Pancreas (tissue), 10 donors: ENCODE results near the gene TSPEAR. TPM values are rescaled to one million over a fixed set of nuclear protein-coding genes. Genes with fewer than 3 reads are reported as not detected.

ENCODE experiments used
- ATAC-seq, 4 donors: fragments of 200-7000 bp; cut with Tn5 transposase; one replicate each; pipeline versions ENCODE4 v1.8.0 to v1.9.1; 2020; ENCODE audit warnings: mild to moderate bottlenecking in 4 of 4, moderate library complexity in 4 of 4
- DNase-seq, 6 donors: peaks; one replicate each; pipeline ENCODE4 v3.0.0-alpha.2; 2020
- FAIRE-seq: peaks from 2 replicates; lab custom pipeline; 2012; peaks lifted over from hg19 to GRCh38; lab: Jason Lieb, UNC
- H3K27ac ChIP-seq, 4 donors: fragments of 200-600 bp; sonication (generic); 1 replicate in 3 of 4; 2 replicates in 1 of 4; pipeline versions ENCODE4 v1.5.0 to v1.8.0; 2020
- H3K27me3 ChIP-seq, 4 donors: fragments of 200-600 bp; one replicate each; pipeline ENCODE4 v1.8.0; 2021
- H3K36me3 ChIP-seq, 3 donors: fragments of 200-600 bp; sonication (generic) in 1 of 3; one replicate each; pipeline versions ENCODE4 v1.5.0 to v1.8.0; 2020 to 2021
- H3K4me1 ChIP-seq, 3 donors: fragments of 200-600 bp; one replicate each; pipeline ENCODE4 v1.8.0; 2021
- H3K4me3 ChIP-seq, 4 donors: fragments of 200-600 bp; sonication (generic) in 2 of 4; one replicate each; pipeline versions ENCODE4 v1.5.0 to v1.8.0; 2020 to 2021
- H3K9me3 ChIP-seq, 4 donors: fragments of 200-600 bp; one replicate each; pipeline ENCODE4 v1.8.0; 2021
- WGBS, 2 donors: extraction: QIAGEN DNeasy Blood & Tissue Kit; methylation state at CpG; one replicate each; pipeline ENCODE4 v1.1.7; 2013; 5-methylcytosine and 5-hydroxymethylcytosine counted together
- intact Hi-C, 3 donors: fragments of 100-400 bp; cut with DNase I; formaldehyde crosslinking; loops; one replicate each; pipeline versions ENCODE4 v1.11.1 to v1.14.2; 2022
- polyA plus RNA-seq, 2 donors: library from polyadenylated mRNA; stranded (reverse); fragments of 200-250 nt; gene quantifications; one replicate each; pipeline ENCODE4 v1.2.3, GENCODE V29; 2013
- total RNA-seq, 6 donors: library from RNA; stranded (reverse); fragmentation: NEBNext Ultra II Directional in 4 of 6; extraction: Animal tissue kit (Norgen Biotek cat#: 25700) in 4 of 6; gene quantifications; one replicate each; pipeline versions ENCODE4 v1.2.1 to v1.2.4, GENCODE V29; 2021 to 2023
- TF ChIP-seq, protein P1 (sequence below), 4 donors: fragments of 200-600 bp; sonication (generic) in 3 of 4; IDR thresholded peaks; one replicate each; pipeline versions ENCODE4 v1.5.0 to v1.8.0; 2021; ENCODE audit warnings: antibody characterized with exemption in 4 of 4
- donor health status: healthy with polysubstance abuse.
- donor health status: DM: no; HTN: no; CAD: no; lungs with moderate emphysema.
- donor health status: DM: no; HTN: no; CAD: no.
- donor health status: control.
- donor health status: control.
- donor health status: Bipolar disorder and iron deficiency.
- donor health status: DM: yes; HTN: yes; CAD: no.
- donor health status: DM: no; HTN: no; CAD: no.
- donor health status: DM: no; HTN: no; CAD: no.
- donor health status: DM: yes; HTN: yes; CAD: no.

Gene TSPEAR
- total and polyA plus RNA-seq, 8 donors = 0.05 to 1.4 (median 0.25) TPM; not detected in 1

DNA sequence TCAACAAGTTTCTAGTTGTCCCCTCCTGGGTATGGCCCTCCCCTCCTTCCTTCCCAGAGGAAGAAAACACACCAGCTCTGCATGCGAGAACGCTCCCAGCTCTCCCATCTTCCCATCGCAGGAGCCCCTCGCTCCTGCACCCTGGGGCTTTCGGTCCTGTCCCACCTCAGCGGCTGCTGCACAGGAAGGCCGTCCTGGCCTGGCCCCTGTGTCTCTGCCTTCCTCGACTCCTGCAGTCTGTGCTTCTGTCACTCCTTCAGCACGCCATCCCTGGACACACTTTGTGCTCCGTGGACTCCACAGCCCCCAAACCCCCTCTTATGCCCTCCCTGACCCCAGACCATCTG is 194.6 kb downstream of the TSPEAR start:
- 74 to 81% methylated on average over 10 of the region's 10 CpGs for WGBS, 2 donors
- Histone ChIP-seq H3K27ac (no peak overlapping the region), H3K9me3 (no peaks in the 10 kb centered on the region), H3K4me1 (no peaks in the 10 kb centered on the region), H3K36me3 (no peaks in the 10 kb centered on the region), H3K4me3 (peak overlapping the region in 1 of 4 donors; percentile 17), H3K27me3 (no peaks in the 10 kb centered on the region)
- TF ChIP-seq, protein P1, sequence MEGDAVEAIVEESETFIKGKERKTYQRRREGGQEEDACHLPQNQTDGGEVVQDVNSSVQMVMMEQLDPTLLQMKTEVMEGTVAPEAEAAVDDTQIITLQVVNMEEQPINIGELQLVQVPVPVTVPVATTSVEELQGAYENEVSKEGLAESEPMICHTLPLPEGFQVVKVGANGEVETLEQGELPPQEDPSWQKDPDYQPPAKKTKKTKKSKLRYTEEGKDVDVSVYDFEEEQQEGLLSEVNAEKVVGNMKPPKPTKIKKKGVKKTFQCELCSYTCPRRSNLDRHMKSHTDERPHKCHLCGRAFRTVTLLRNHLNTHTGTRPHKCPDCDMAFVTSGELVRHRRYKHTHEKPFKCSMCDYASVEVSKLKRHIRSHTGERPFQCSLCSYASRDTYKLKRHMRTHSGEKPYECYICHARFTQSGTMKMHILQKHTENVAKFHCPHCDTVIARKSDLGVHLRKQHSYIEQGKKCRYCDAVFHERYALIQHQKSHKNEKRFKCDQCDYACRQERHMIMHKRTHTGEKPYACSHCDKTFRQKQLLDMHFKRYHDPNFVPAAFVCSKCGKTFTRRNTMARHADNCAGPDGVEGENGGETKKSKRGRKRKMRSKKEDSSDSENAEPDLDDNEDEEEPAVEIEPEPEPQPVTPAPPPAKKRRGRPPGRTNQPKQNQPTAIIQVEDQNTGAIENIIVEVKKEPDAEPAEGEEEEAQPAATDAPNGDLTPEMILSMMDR (IDR thresholded peaks at IDR 0.05) = no peak
- peak in 2 of 6 donors; percentile 40 to 45 for DNase-seq
- no peak for FAIRE-seq
- no peak for ATAC-seq
- intact Hi-C loops = loop anchor here in 1 of 3 donors (10.0 kb wide), 1 partner anchor 278 kb away; no protein-coding TSS in a partner anchor

DNA sequence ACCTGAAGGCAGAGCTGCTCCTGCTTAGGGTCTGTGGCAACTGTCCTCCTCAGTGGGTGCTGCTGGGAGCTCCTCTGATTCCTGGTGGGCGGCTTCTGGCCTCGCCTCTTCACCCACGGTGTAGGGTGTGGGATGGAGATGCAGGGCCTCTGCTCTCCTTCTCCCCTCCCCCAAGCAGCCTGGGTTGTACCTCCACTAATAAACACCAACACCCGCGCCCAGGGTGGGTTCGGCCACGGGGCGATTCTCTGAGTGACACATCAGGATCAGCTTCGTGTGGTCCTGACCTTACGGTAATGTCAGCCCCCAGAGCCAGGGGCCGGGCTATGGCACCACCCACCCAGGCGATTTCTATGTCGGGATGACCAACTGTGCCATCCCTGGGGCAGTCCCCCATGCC is 195.0 kb downstream of the TSPEAR start:
- Histone ChIP-seq H3K4me1 (no peaks in the 10 kb centered on the region), H3K4me3 (peak overlapping the region in 1 of 4 donors; percentile 17), H3K27ac (no peak overlapping the region), H3K36me3 (no peaks in the 10 kb centered on the region), H3K27me3 (no peaks in the 10 kb centered on the region), H3K9me3 (no peaks in the 10 kb centered on the region)
- FAIRE-seq (no peak), ATAC-seq (no peak), DNase-seq (peak in 2 of 6 donors; percentile 39 to 41)
- WGBS, 2 donors = 70 to 80% methylated on average over 13 of the region's 13 CpGs
- TF ChIP-seq, protein P1 (IDR thresholded peaks at IDR 0.05) = no peak
- intact Hi-C loops = loop anchor here in 1 of 3 donors (10.0 kb wide), 1 partner anchor 278 kb away; no protein-coding TSS in a partner anchor

DNA sequence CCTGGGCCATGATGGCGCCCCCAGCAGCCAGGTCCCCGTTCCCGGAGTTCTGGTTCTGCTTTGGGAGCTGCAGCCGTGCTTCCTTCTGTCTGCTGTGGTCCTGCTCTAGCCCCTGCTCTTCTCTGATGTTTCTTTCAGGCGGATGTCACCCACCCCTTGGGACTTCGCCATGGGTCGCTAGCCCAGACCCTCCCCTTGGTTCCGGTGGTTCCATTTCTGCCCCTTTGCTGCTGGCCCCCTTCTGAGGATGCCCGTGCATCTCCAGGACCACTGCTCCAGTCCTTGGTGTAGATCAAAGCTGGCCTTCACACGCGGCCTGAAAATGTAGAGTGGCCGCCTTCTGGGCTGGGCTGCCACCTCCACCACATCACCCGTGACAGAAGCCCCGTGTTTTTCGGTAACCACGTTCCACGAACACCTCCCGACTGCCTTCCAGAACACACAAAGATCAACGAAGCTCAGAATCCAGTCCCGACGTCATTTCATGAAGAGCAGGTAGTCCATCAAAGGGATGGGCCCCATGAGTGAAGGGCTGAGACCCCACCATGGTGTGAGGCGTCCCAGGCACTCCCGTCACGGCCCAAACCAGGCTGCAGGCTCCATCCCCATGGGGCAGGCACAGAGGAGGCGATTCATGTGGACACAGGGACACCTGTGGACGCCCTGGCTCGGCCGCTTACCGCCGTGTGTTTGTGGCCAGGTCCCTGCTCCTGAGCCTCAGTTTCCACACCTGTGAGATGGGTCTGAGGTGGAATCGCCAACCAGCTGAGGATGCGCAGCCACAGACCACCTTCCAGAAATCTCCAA is 195.8 kb downstream of the TSPEAR start:
- Histone ChIP-seq H3K9me3 (no peaks in the 10 kb centered on the region), H3K27ac (no peak overlapping the region), H3K4me1 (peaks cover 0 to under 1% (median 0%) of the 10 kb centered on the region in 3 donors), H3K36me3 (no peaks in the 10 kb centered on the region), H3K4me3 (no peak overlapping the region), H3K27me3 (no peaks in the 10 kb centered on the region)
- WGBS, 2 donors = 72 to 88% methylated on average over 32 of the region's 32 CpGs
- ATAC-seq = no peak
- TF ChIP-seq, protein P1 (IDR thresholded peaks at IDR 0.05) = no peak
- intact Hi-C loops = loop anchor here in 1 of 3 donors (10.0 kb wide), 1 partner anchor 279 kb away; no protein-coding TSS in a partner anchor
- FAIRE-seq = no peak
- DNase-seq = peak in 2 of 6 donors; percentile 30 to 42

DNA sequence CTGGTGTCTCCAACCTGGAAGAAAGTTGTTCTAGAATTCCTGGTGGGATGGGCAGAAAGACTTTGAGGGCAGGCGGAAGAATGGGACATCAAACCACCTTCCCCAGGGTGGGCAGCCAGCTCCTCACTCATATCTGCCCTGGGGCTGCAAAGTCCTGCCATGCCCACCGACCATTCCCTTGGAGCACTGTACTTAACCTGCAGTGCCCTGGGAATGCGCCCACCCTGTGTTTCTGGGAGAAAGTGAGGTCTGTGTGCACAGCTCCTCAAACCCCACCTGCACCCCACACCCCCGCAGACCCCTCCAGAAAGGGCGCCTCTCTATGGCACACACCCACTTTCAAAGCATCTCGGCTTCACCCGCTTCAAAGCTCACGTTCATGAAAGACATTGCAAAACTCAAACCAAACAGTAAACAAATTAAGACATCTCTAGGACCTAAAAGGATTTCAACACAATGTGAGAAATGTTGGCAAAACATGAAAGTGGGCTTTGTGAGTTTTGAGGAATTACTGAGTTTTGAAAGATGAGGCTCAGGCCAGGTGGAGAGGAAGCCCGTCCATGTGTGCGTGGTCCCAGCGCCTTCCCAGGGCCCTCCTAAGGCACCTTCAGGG is 196.5 kb downstream of the TSPEAR start:
- Histone ChIP-seq H3K9me3 (no peaks in the 10 kb centered on the region), H3K27me3 (no peaks in the 10 kb centered on the region), H3K4me1 (peaks cover 0 to 7% (median 5%) of the 10 kb centered on the region in 3 donors), H3K27ac (no peak overlapping the region), H3K4me3 (no peak overlapping the region), H3K36me3 (no peaks in the 10 kb centered on the region)
- WGBS, 2 donors = 52 to 78% methylated on average over 11 of the region's 11 CpGs
- ATAC-seq (no peak), DNase-seq (peak in 2 of 6 donors; percentile 25 to 41), FAIRE-seq (no peak)
- intact Hi-C loops = loop anchor here in 2 of 3 donors (5.0 to 10.0 kb wide), 2 partner anchors 280 to 282 kb away; no protein-coding TSS in a partner anchor
- TF ChIP-seq, protein P1 (IDR thresholded peaks at IDR 0.05) = no peak
